Endodermal cell (in vitro differentiated cells): ENCODE measurements around the gene TRIM67. TPM values are rescaled to one million over a fixed set of nuclear protein-coding genes. Genes with fewer than 3 reads are reported as not detected.
A peak's percentile ranks its signal among the peaks of the same experiment; 100 is the strongest.

Source experiments
- DNase-seq: peaks from one replicate; pipeline ENCODE4 v3.0.0-alpha.2; 2017
- H3K27ac ChIP-seq: 2 replicates; pipeline ENCODE4 v1.5.1; 2013; ENCODE audit warnings: mild to moderate bottlenecking, low read depth, low read length, moderate library complexity
- H3K27me3 ChIP-seq: 2 replicates; pipeline ENCODE4 v1.6.1; 2013; ENCODE audit warnings: mild to moderate bottlenecking, low read length, moderate library complexity; ENCODE audit not compliant: insufficient read depth, control insufficient read depth, poor library complexity, severe bottlenecking
- H3K36me3 ChIP-seq: 2 replicates; pipeline ENCODE4 v1.7.0; 2013; ENCODE audit warnings: mild to moderate bottlenecking, low read length, moderate library complexity; ENCODE audit not compliant: control insufficient read depth, insufficient read depth
- H3K4me1 ChIP-seq: one replicate; pipeline ENCODE4 v1.7.0; 2013; ENCODE audit warnings: low read length; ENCODE audit not compliant: control insufficient read depth, insufficient read depth
- H3K4me3 ChIP-seq: 2 replicates; pipeline ENCODE4 v1.5.1; 2013; ENCODE audit warnings: mild to moderate bottlenecking, low read length, moderate library complexity
- H3K9ac ChIP-seq: 2 replicates; pipeline ENCODE4 v1.6.1; 2013; ENCODE audit warnings: mild to moderate bottlenecking, low read length, moderate library complexity; ENCODE audit not compliant: poor library complexity, severe bottlenecking; ENCODE audit errors: extremely low read depth
- H3K9me3 ChIP-seq: 2 replicates; pipeline ENCODE4 v1.6.1; 2013; ENCODE audit warnings: mild to moderate bottlenecking, low read length, moderate library complexity; ENCODE audit not compliant: control insufficient read depth
- H3K27ac Mint-ChIP-seq: 2 replicates; pipeline ENCODE4 v1.8.0; 2020; ENCODE audit warnings: mixed read lengths
- H3K27me3 Mint-ChIP-seq: 2 replicates; pipeline ENCODE4 v1.8.0; 2021; ENCODE audit warnings: mild to moderate bottlenecking, mixed read lengths; ENCODE audit not compliant: insufficient read depth
- H3K36me3 Mint-ChIP-seq: 2 replicates; pipeline ENCODE4 v1.8.0; 2020; ENCODE audit warnings: low read depth, mixed read lengths
- H3K4me1 Mint-ChIP-seq: 2 replicates; pipeline ENCODE4 v1.8.0; 2020; ENCODE audit warnings: mixed read lengths
- H3K4me3 Mint-ChIP-seq: 2 replicates; pipeline ENCODE4 v1.8.0; 2020; ENCODE audit warnings: mild to moderate bottlenecking, moderate library complexity, mixed read lengths
- H3K9me3 Mint-ChIP-seq: 2 replicates; pipeline ENCODE4 v1.8.0; 2020; ENCODE audit warnings: mild to moderate bottlenecking, mixed read lengths
- CTCF ChIP-seq: fragments of 200-600 bp; sonication (generic); conservative IDR thresholded peaks from 2 replicates; pipeline ENCODE4 v1.5.0; 2021; ENCODE audit warnings: antibody characterized with exemption, mild to moderate bottlenecking
- WGBS, 2 experiments: methylation state at CpG; one replicate each; pipeline versions ENCODE4 v1.1.5 to v1.1.7; 2013; ENCODE audit warnings: missing lambda C conversion rate in 2 of 2, mixed read lengths in 1 of 2; ENCODE audit not compliant: insufficient coverage in 1 of 2, insufficient read length in 1 of 2; 5-methylcytosine and 5-hydroxymethylcytosine counted together
- total RNA-seq, 2 donors: library from RNA; stranded (reverse); fragmentation: NEBNext Ultra II Directional in 1 of 2; extraction: Animal tissue kit (Norgen Biotek cat#: 25700) in 1 of 2; gene quantifications; 2 replicates in 1 of 2; 3 replicates in 1 of 2; pipeline ENCODE4 v1.2.1, GENCODE V29; 2021

TRIM67 gene
- total RNA-seq, 2 donors from 2014 or later = 0.04 TPM

DNA sequence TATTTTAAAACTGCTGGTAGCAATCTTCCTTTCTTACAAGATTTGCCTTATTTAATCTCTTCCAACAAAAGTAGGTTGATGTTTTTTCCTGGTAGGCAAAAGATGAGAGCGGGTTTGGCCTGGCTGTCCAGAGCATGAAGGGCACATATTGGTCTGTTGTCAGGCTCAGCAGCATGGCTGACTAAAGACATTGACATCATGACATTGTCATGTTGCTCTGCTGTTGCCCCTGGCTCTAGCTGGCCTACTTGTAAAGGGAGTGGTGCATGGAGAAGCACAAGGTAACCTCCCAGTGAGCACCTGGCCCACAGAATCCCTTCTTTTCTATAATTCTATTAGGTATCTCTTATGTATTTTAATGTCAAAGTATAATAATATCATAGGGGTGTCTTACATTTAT, 102.8 kb downstream of the TRIM67 start:
- no peak for TF ChIP-seq CTCF
- H3K27me3 ChIP-seq = no peaks in the 10 kb centered on the region
- Mint-ChIP-seq H3K27me3 (no peaks in the 10 kb centered on the region), H3K27ac (peak overlapping the region; percentile 65), H3K36me3 (peaks cover 71% of the 10 kb centered on the region), H3K4me3 (no peak overlapping the region), H3K4me1 (no peaks in the 10 kb centered on the region), H3K9me3 (no peaks in the 10 kb centered on the region)
- WGBS, 2 experiments = 89 to 100% methylated on average over 1 of the region's 1 CpG
- no peak for DNase-seq
- H3K9ac ChIP-seq = no peak overlapping the region
- peaks cover 84% of the 10 kb centered on the region for H3K36me3 ChIP-seq
- H3K4me1 ChIP-seq = no peaks in the 10 kb centered on the region
- no peak overlapping the region for H3K4me3 ChIP-seq
- H3K27ac ChIP-seq = no peak overlapping the region
- peaks cover 5% of the 10 kb centered on the region for H3K9me3 ChIP-seq

GRCh38 chr1:231265379-231265778, 103.5 kb downstream of the TRIM67 start:
- no peak for DNase-seq
- no peaks in the 10 kb centered on the region for H3K4me1 Mint-ChIP-seq
- H3K27me3 Mint-ChIP-seq = no peaks in the 10 kb centered on the region
- Histone ChIP-seq H3K9ac (no peak overlapping the region), H3K27me3 (no peaks in the 10 kb centered on the region), H3K36me3 (peaks cover 83% of the 10 kb centered on the region), H3K9me3 (peaks cover 5% of the 10 kb centered on the region), H3K4me3 (no peak overlapping the region), H3K4me1 (no peaks in the 10 kb centered on the region), H3K27ac (no peak overlapping the region)
- WGBS, 2 experiments = 80 to 98% methylated on average over 2 to 3 of the region's 3 CpGs
- TF ChIP-seq CTCF = no peak
- no peaks in the 10 kb centered on the region for H3K9me3 Mint-ChIP-seq
- peaks cover 75% of the 10 kb centered on the region for H3K36me3 Mint-ChIP-seq
- no peak overlapping the region for H3K27ac Mint-ChIP-seq
- no peak overlapping the region for H3K4me3 Mint-ChIP-seq

DNA sequence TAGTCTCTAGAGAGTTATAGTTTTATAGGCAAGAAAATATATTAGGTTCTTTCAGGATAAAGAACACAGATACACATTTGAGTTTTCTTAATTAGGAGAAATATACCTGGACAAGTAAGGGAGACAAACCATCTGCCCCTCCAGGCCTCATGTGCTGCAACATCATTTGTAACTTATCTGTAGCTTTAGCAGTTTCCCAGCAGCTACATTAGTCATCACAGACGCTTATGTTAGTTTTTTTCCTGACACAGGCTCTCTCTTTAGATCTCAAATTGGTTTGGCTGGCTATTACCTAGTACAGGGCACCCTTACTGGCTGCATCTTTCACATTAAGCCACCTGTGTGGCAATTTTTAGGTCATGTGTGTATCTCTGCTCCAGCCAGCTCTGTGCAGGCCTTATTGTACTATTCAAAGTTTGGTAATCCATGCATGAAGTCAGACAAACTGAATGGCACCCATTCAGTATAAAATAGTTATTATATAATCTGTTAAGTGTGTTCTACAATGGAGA, 105.0 kb downstream of the TRIM67 start:
- Mint-ChIP-seq H3K36me3 (peaks cover 74% of the 10 kb centered on the region), H3K27ac (no peak overlapping the region), H3K9me3 (no peaks in the 10 kb centered on the region), H3K4me1 (no peaks in the 10 kb centered on the region), H3K27me3 (no peaks in the 10 kb centered on the region), H3K4me3 (no peak overlapping the region)
- Histone ChIP-seq H3K36me3 (peaks cover 76% of the 10 kb centered on the region), H3K27ac (no peak overlapping the region), H3K4me1 (no peaks in the 10 kb centered on the region), H3K9me3 (peaks cover 5% of the 10 kb centered on the region), H3K27me3 (no peaks in the 10 kb centered on the region), H3K4me3 (no peak overlapping the region), H3K9ac (no peak overlapping the region)
- no peak for TF ChIP-seq CTCF
- 0% methylated on average over 1 of the region's 1 CpG for WGBS, 2 experiments
- DNase-seq = no peak

Other genes with a start within 250 kb of the TRIM67 start
- gene TTC13, start 183.2 kb upstream of the TRIM67 start, total RNA-seq = 10 to 100 TPM; 12.4 to 14.5 TPM
- 10 to 100 TPM in 1 of 2 donors, 1 to 10 TPM in 1; 8.4 to 12.5 TPM for gene ARV1, start 183.0 kb upstream of the TRIM67 start, total RNA-seq
- gene FAM89A, start 121.8 kb upstream of the TRIM67 start, total RNA-seq = 10 to 100 TPM; 55.9 to 57.7 TPM
- 10 to 100 TPM; 56.5 to 69.1 TPM for gene GNPAT, start 79.2 kb downstream of the TRIM67 start, total RNA-seq
- 10 to 100 TPM in 1 of 2 donors, 1 to 10 TPM in 1; 9.9 to 13.1 TPM for gene EXOC8, start 175.8 kb downstream of the TRIM67 start, total RNA-seq
- gene SPRTN, start 176.2 kb downstream of the TRIM67 start, total RNA-seq = 10 to 100 TPM; 12.4 to 20.4 TPM